ENCODE measurements around the gene RASAL1. TPM values are rescaled to one million over a fixed set of nuclear protein-coding genes. Genes with fewer than 3 reads are reported as not detected.

RASAL1 gene
- polyA plus RNA-seq, 3 donors: not detected

GRCh38 chr12:113170926-113171325, 35.4 kb upstream of the RASAL1 start:
- peaks cover 81 to 97% of the 10 kb centered on the region in 2 donors for H3K36me3 Mint-ChIP-seq
- intact Hi-C loops (cut with micrococcal nuclease): loop anchor here in 1 of 2 donors (5.0 kb wide), 1 partner anchor 179 kb away; no protein-coding TSS in a partner anchor
- H3K4me2 ChIP-seq (replicated peaks; ENCODE audit: extremely low read depth, low read length, poor library complexity, severe bottlenecking): no peak overlapping the region

GRCh38 chr12:113170457-113170856, 34.9 kb upstream of the RASAL1 start:
- no peaks in the 10 kb centered on the region for H3K9me3 ChIP-seq (replicated peaks in 1 of 2; ENCODE audit: control insufficient read depth in 1 of 2, insufficient read depth in 1 of 2, low read length in 2 of 2)
- no peak overlapping the region for H3K4me2 ChIP-seq (replicated peaks; ENCODE audit: extremely low read depth, low read length, poor library complexity, severe bottlenecking)
- H3K9ac ChIP-seq (ENCODE audit: insufficient read depth, low read length, poor library complexity, severe bottlenecking): no peak overlapping the region
- intact Hi-C loops (cut with micrococcal nuclease): loop anchor here in 1 of 2 donors (5.0 kb wide), 1 partner anchor 178 kb away; no protein-coding TSS in a partner anchor
- no peaks in the 10 kb centered on the region for H3K27me3 ChIP-seq (ENCODE audit: control insufficient read depth in 2 of 2, insufficient read depth in 2 of 2, low read length in 2 of 2)
- no peaks in the 10 kb centered on the region for H4K20me1 ChIP-seq (ENCODE audit: insufficient read depth, low read length)
- WGBS (ENCODE audit: insufficient coverage): 100% methylated on average over 1 of the region's 5 CpGs
- no peak overlapping the region for H3K4me3 Mint-ChIP-seq
- H3K4me3 ChIP-seq (replicated peaks in 1 of 3; ENCODE audit: low read depth in 2 of 3, low read length in 3 of 3): no peak overlapping the region
- peaks cover 0 to 2% (median 0%) of the 10 kb centered on the region in 3 donors for H3K27me3 Mint-ChIP-seq (ENCODE audit: low read depth in 3 of 3)
- H3K27ac ChIP-seq (ENCODE audit: low read depth in 1 of 2, low read length in 2 of 2): no peak overlapping the region
- no peak for TF ChIP-seq CTCF (IDR thresholded peaks at IDR 0.05)
- peaks cover 93 to 99% of the 10 kb centered on the region in 2 donors for H3K36me3 ChIP-seq (replicated peaks in 1 of 2; ENCODE audit: control insufficient read depth in 1 of 2, insufficient read depth in 2 of 2, low read length in 2 of 2)
- no peak overlapping the region for H2AFZ ChIP-seq (ENCODE audit: insufficient read depth, low read depth, low read length, poor library complexity, severe bottlenecking)
- peaks cover 84 to 97% of the 10 kb centered on the region in 2 donors for H3K36me3 Mint-ChIP-seq
- no peaks in the 10 kb centered on the region for H3K79me2 ChIP-seq (ENCODE audit: insufficient read depth, low read length)
- H3K27ac Mint-ChIP-seq: peak overlapping the region in 1 of 7 donors; percentile 58
- no peaks in the 10 kb centered on the region for H3K4me1 Mint-ChIP-seq
- H3K4me1 ChIP-seq (ENCODE audit: control insufficient read depth in 1 of 2, insufficient read depth in 2 of 2, low read length in 2 of 2): no peaks in the 10 kb centered on the region
- no peaks in the 10 kb centered on the region for H3K9me3 Mint-ChIP-seq
- DNase-seq: no peak

More at GRCh38 chr12:113170926-113171325, 35.4 kb upstream of the RASAL1 start:
- Histone ChIP-seq H3K36me3 (replicated peaks in 1 of 2; ENCODE audit: control insufficient read depth in 1 of 2, insufficient read depth in 2 of 2, low read length in 2 of 2) (peaks cover 88 to 96% of the 10 kb centered on the region in 2 donors), H3K9ac (ENCODE audit: insufficient read depth, low read length, poor library complexity, severe bottlenecking) (no peak overlapping the region), H3K79me2 (ENCODE audit: insufficient read depth, low read length) (no peaks in the 10 kb centered on the region), H3K9me3 (replicated peaks in 1 of 2; ENCODE audit: control insufficient read depth in 1 of 2, insufficient read depth in 1 of 2, low read length in 2 of 2) (no peaks in the 10 kb centered on the region), H3K4me1 (ENCODE audit: control insufficient read depth in 1 of 2, insufficient read depth in 2 of 2, low read length in 2 of 2) (no peaks in the 10 kb centered on the region), H3K27me3 (ENCODE audit: control insufficient read depth in 2 of 2, insufficient read depth in 2 of 2, low read length in 2 of 2) (no peaks in the 10 kb centered on the region), H3K4me3 (replicated peaks in 1 of 3; ENCODE audit: low read depth in 2 of 3, low read length in 3 of 3) (no peak overlapping the region), H2AFZ (ENCODE audit: insufficient read depth, low read depth, low read length, poor library complexity, severe bottlenecking) (no peak overlapping the region), H4K20me1 (ENCODE audit: insufficient read depth, low read length) (no peaks in the 10 kb centered on the region), H3K27ac (ENCODE audit: low read depth in 1 of 2, low read length in 2 of 2) (no peak overlapping the region)
- no peak for TF ChIP-seq CTCF (IDR thresholded peaks at IDR 0.05)
- H3K9me3 Mint-ChIP-seq: no peaks in the 10 kb centered on the region
- DNase-seq: no peak
- peaks cover 0 to 2% (median 0%) of the 10 kb centered on the region in 3 donors for H3K27me3 Mint-ChIP-seq (ENCODE audit: low read depth in 3 of 3)
- no peak overlapping the region for H3K4me3 Mint-ChIP-seq
- whole genome bisulfite sequencing (ENCODE audit: insufficient coverage): 92% methylated on average over 2 of the region's 4 CpGs
- H3K4me1 Mint-ChIP-seq: no peaks in the 10 kb centered on the region
- H3K27ac Mint-ChIP-seq: no peak overlapping the region
